ENCODE measurements around the gene GRK5. TPM values are rescaled to one million over a fixed set of nuclear protein-coding genes. Genes with fewer than 3 reads are reported as not detected.

Gene GRK5
- total RNA-seq, 2 donors from 2014 or later, result 9.1 to 11.9 TPM

GRCh38 chr10:119315128-119316001, 108.0 kb downstream of the GRK5 start:
- Histone ChIP-seq H3K27me3 (ENCODE audit: control insufficient read depth, insufficient read depth, low read length, poor library complexity, severe bottlenecking) (no peaks in the 10 kb centered on the region), H3K4me1 (ENCODE audit: control insufficient read depth, insufficient read depth, low read length) (peaks cover 25% of the 10 kb centered on the region), H3K36me3 (ENCODE audit: control insufficient read depth, insufficient read depth, low read length) (no peaks in the 10 kb centered on the region), H3K9ac (ENCODE audit: extremely low read depth, low read length, poor library complexity, severe bottlenecking) (no peak overlapping the region), H3K4me3 (ENCODE audit: low read length) (no peak overlapping the region), H3K9me3 (ENCODE audit: control insufficient read depth, low read length) (no peaks in the 10 kb centered on the region), H3K27ac (ENCODE audit: low read depth, low read length) (peak overlapping the region; percentile 53)
- no peaks in the 10 kb centered on the region for H3K9me3 Mint-ChIP-seq
- H3K36me3 Mint-ChIP-seq (ENCODE audit: low read depth), result no peaks in the 10 kb centered on the region
- H3K27ac Mint-ChIP-seq, result peak overlapping the region; percentile 82
- TF ChIP-seq, protein P1, sequence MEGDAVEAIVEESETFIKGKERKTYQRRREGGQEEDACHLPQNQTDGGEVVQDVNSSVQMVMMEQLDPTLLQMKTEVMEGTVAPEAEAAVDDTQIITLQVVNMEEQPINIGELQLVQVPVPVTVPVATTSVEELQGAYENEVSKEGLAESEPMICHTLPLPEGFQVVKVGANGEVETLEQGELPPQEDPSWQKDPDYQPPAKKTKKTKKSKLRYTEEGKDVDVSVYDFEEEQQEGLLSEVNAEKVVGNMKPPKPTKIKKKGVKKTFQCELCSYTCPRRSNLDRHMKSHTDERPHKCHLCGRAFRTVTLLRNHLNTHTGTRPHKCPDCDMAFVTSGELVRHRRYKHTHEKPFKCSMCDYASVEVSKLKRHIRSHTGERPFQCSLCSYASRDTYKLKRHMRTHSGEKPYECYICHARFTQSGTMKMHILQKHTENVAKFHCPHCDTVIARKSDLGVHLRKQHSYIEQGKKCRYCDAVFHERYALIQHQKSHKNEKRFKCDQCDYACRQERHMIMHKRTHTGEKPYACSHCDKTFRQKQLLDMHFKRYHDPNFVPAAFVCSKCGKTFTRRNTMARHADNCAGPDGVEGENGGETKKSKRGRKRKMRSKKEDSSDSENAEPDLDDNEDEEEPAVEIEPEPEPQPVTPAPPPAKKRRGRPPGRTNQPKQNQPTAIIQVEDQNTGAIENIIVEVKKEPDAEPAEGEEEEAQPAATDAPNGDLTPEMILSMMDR (conservative IDR thresholded peaks at IDR 0.05), result no peak
- H3K4me3 Mint-ChIP-seq, result no peak overlapping the region
- 63 to 73% methylated on average over 13 to 16 of the region's 16 CpGs for WGBS, 2 experiments (ENCODE audit: insufficient coverage in 1 of 2, insufficient read length in 1 of 2)
- H3K27me3 Mint-ChIP-seq (ENCODE audit: insufficient read depth), result no peaks in the 10 kb centered on the region
- DNase-seq, result peak; percentile 83
- H3K4me1 Mint-ChIP-seq, result peaks cover 46% of the 10 kb centered on the region

- Histone ChIP-seq H3K4me1 (ENCODE audit: control insufficient read depth, insufficient read depth, low read length) (peaks cover 25% of the 10 kb centered on the region), H3K27ac (ENCODE audit: low read depth, low read length) (no peak overlapping the region), H3K9ac (ENCODE audit: extremely low read depth, low read length, poor library complexity, severe bottlenecking) (no peak overlapping the region), H3K27me3 (ENCODE audit: control insufficient read depth, insufficient read depth, low read length, poor library complexity, severe bottlenecking) (no peaks in the 10 kb centered on the region), H3K36me3 (ENCODE audit: control insufficient read depth, insufficient read depth, low read length) (no peaks in the 10 kb centered on the region), H3K9me3 (ENCODE audit: control insufficient read depth, low read length) (peaks cover under 1% of the 10 kb centered on the region), H3K4me3 (ENCODE audit: low read length) (no peak overlapping the region)
- TF ChIP-seq, protein P1 (conservative IDR thresholded peaks at IDR 0.05), result no peak
- H3K27ac Mint-ChIP-seq, result peak overlapping the region; percentile 82
- no peak for DNase-seq
- 89 to 100% methylated on average over 1 to 2 of the region's 2 CpGs for WGBS, 2 experiments (ENCODE audit: insufficient coverage in 1 of 2, insufficient read length in 1 of 2)
- H3K9me3 Mint-ChIP-seq, result no peaks in the 10 kb centered on the region
- H3K4me1 Mint-ChIP-seq, result peaks cover 46% of the 10 kb centered on the region
- no peak overlapping the region for H3K4me3 Mint-ChIP-seq
- no peaks in the 10 kb centered on the region for H3K36me3 Mint-ChIP-seq (ENCODE audit: low read depth)
- H3K27me3 Mint-ChIP-seq (ENCODE audit: insufficient read depth), result no peaks in the 10 kb centered on the region
These were observed 108.6 kb downstream of the GRK5 start for GRCh38 chr10:119316002-119316358.

DNA sequence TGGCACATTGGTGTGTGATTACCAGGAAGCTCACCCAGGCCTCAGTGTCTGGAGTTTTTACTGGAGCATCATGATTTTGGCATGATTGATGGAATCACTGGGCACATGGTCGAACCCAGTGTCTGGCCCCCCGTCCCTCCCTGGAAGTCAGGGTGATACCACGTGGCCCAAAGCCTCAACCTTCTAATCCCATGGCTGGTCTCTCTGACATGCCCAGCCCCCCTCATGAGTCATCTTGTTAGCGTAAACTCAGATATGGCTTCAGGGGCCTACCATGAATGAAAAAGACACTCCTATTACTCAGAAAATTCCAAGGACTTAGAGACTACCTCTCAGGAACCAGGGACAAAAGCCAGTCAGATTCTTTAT, 109.3 kb downstream of the GRK5 start:
- peaks cover 25% of the 10 kb centered on the region for H3K4me1 ChIP-seq (ENCODE audit: control insufficient read depth, insufficient read depth, low read length)
- WGBS, 2 experiments (ENCODE audit: insufficient coverage in 1 of 2, insufficient read length in 1 of 2), result 50 to 72% methylated on average over 1 to 4 of the region's 4 CpGs
- Mint-ChIP-seq H3K9me3 (peaks cover 5% of the 10 kb centered on the region), H3K4me3 (peak overlapping the region; percentile 7), H3K36me3 (ENCODE audit: low read depth) (no peaks in the 10 kb centered on the region), H3K27ac (peak overlapping the region; percentile 92), H3K4me1 (peaks cover 46% of the 10 kb centered on the region), H3K27me3 (ENCODE audit: insufficient read depth) (no peaks in the 10 kb centered on the region)
- no peaks in the 10 kb centered on the region for H3K27me3 ChIP-seq (ENCODE audit: control insufficient read depth, insufficient read depth, low read length, poor library complexity, severe bottlenecking)
- peak; percentile 70 for DNase-seq
- peak overlapping the region; percentile 48 for H3K27ac ChIP-seq (ENCODE audit: low read depth, low read length)
- H3K36me3 ChIP-seq (ENCODE audit: control insufficient read depth, insufficient read depth, low read length), result no peaks in the 10 kb centered on the region
- peak overlapping the region; percentile 25 for H3K4me3 ChIP-seq (ENCODE audit: low read length)
- peaks cover 5% of the 10 kb centered on the region for H3K9me3 ChIP-seq (ENCODE audit: control insufficient read depth, low read length)
- peak overlapping the region; percentile 39 for H3K9ac ChIP-seq (ENCODE audit: extremely low read depth, low read length, poor library complexity, severe bottlenecking)
- TF ChIP-seq, protein P1 (conservative IDR thresholded peaks at IDR 0.05), result no peak

Measured in endodermal cell (in vitro differentiated cells).